GM19328 (cell line): ENCODE measurements around the gene CARMIL3.

ENCODE experiments used
- ATAC-seq: cut with Tn5 transposase; IDR thresholded peaks from one replicate; pipeline ENCODE4 v1.9.1; 2021; ENCODE audit warnings: mild to moderate bottlenecking, moderate library complexity; ENCODE audit not compliant: unreplicated experiment

CARMIL3 gene

DNA sequence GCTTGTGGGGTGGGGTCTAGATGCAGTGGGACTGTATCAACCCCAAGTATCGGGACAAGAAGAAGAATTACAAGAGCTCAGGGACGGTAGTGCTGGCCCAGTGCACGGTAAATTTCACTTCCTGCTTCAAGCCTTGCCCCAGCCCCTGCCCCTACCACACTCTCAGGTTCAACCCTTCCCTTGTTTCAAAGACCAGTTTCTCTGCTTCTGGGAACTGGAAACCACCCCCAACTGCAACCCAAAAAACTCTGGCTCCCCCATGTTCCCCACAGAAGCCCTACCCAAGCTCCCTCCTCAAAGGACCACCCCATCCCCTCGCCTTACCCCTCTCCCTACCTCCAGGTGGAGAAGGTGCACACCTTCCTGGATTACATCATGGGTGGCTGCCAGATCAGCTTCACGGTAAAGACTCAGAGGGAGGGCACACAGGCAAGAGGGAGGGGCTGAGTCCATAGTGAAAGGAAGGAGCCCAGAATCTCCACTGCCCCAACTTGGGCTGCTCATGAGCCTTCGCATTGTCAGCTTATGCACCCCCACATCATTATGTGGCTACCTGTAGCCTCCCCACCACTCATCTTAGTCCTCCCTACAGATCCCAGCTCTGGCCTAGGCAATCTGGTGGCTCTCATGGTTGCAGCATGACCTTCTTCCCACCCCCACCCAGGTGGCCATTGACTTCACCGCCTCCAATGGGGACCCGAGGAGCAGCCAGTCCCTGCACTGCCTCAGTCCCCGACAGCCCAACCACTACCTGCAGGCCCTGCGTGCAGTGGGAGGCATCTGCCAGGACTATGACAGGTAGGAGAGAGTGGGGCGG lies 23.9 kb downstream of the CARMIL3 start:
- no peak for ATAC-seq

DNA sequence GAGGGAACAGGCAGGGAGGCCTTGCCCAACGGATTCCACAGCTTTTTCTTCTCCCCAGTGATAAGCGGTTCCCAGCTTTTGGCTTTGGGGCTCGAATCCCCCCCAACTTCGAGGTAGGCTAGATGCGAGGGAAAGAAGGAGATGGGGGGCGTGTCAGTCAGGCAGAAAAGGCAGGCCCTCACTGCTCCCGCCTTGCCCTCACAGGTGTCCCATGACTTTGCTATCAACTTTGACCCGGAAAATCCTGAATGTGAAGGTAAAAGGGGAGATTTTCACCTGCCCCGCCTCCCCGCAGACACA lies 24.4 kb downstream of the CARMIL3 start:
- ATAC-seq = no peak

DNA sequence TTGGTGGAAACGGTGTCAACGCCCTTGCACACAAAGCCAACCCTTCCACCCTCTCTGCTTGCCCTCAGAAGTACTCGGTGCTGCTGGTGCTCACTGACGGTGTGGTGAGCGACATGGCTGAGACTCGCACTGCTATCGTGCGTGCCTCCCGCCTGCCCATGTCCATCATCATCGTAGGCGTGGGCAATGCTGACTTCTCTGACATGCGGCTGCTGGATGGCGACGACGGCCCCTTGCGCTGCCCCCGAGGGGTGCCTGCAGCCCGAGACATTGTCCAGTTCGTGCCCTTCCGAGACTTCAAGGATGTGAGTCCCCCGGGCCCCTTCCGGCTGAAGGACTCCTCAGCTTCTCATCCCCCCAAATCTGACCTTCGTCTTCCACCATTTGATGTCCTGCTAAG lies 25.3 kb downstream of the CARMIL3 start:
- no peak for ATAC-seq

DNA sequence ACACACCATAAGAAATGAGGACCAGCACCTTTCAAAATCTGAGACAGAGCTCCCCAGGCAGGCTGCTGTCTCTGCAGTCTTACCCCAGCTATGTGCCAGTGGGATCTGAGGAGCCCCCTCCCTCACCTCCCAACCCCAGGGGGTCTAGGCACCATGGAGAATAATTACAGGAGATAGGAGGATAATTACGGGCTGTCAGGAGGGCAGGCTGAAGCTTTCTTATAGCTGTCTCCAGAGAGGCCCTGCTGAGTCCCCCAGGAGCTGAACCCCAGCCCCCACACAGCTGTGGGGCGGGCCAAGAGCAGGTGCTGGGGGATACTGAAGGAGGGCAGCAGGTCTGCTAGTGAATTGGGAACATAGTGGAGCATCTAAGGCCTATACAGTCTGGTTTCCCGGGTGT lies 26.3 kb downstream of the CARMIL3 start:
- ATAC-seq = no peak

DNA sequence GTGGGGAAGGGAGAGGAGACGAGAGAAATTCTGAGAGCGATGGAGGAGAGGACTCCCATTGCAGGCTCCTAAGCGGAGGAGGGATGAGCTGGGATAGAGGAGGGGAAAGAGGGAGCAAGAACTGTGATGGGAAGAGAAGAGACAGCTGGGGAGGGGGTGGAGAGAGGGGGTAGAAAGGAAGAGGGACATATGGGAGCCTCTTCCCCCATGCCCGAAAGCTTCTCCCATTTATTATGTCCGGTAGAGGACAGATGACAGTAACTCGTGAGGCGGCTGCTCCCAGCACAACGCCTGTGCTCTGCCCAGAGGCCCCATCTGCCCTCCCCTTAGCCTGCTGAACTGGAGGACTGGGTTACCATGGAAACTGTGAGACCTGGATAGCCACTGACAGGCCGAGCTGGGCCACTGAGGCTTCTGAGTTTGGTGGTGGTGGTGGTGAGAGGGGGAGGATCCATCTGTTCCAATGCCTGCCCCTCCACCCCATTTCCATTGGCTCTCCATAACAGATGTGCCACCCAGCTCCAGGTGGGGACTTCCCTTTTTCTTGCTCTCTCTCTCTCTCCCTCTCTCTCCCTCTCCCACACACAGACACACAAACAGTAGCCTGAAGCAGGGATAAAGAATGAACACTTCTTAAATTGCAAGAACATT lies 27.8 kb downstream of the CARMIL3 start:
- ATAC-seq = no peak

DNA sequence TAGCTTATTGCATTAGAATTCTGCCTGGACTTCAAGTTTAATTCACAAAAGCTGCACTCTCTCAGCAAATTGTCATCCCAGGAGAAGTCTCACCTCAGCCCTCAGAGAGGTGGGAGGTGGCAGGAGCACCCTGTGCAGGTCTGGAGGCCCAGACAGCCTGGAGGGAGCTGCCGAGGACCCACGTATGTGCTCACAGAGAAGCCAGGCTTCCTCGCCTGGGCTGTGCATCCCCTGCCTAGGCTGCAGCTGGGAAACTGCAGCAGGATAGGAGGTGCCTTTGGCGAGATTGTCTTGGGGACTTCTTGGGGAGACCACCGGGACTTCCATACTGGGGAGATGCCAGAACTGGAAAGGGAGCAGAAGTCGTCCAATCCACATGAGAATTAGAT lies 28.3 kb downstream of the CARMIL3 start:
- ATAC-seq = no peak

DNA sequence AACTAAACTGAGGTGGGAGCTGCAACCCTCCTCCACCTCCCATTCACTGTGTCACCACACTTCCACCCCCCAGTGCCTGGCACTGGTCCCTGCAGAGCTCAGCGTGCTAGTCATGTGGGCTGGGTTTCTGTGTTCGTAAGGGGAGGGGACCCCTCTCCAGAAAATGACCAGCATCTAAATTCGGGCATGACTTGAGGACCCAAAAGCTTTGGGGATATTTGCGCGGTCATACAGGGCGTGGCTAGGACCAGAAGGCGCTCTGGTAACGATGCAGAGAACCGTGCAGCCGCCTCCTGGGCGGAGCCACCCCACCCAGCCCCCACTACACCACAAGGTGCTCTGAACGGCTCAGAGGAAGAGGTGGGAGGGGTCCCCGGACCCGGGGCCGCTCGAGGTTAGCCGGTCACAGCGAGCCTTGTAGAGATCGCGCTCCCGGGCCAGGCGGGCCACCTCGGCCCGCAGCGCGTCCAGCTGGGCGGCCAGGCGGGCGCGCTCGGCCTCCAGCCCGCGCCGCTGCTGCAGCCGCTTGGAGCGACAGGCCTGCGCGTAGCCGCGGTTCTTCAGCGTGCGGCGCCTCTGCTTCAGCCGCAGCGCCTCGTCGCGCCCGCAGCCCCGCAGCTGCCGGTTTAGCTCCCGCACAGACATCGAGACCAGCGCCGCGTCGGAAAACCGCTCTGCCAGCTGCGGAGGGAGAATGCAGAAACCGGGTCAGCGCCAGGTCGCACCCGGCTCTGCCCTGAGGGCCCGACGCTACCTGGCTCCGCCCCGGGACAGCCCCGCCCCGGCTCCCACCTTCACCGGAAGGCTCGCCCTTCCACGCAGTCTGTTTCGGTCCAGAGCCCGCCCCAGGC lies 29.3 kb downstream of the CARMIL3 start:
- peak; percentile 92 for ATAC-seq

DNA sequence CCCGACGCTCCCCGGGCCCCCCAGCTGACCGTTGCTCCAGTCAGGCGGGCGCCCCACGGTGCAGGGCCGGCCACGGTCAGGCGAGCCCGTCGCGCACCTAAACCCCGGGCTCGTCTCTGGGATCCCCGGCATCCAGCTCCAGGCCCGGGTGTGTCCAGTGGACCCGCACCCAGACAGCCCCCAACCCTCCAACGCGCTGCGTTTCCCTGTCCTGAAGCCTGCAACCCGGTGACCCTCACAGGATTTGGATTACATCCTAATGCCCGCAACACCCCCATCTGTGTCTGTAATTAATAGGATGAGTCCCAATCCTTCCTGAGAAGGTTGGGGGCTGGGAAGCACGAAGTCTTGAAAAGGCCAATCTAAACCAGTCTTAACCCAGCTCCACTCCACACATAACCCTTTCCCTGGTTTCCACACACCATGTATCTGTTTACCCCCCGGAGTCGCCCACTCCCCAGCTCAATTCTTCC lies 30.0 kb downstream of the CARMIL3 start:
- ATAC-seq = no peak

DNA sequence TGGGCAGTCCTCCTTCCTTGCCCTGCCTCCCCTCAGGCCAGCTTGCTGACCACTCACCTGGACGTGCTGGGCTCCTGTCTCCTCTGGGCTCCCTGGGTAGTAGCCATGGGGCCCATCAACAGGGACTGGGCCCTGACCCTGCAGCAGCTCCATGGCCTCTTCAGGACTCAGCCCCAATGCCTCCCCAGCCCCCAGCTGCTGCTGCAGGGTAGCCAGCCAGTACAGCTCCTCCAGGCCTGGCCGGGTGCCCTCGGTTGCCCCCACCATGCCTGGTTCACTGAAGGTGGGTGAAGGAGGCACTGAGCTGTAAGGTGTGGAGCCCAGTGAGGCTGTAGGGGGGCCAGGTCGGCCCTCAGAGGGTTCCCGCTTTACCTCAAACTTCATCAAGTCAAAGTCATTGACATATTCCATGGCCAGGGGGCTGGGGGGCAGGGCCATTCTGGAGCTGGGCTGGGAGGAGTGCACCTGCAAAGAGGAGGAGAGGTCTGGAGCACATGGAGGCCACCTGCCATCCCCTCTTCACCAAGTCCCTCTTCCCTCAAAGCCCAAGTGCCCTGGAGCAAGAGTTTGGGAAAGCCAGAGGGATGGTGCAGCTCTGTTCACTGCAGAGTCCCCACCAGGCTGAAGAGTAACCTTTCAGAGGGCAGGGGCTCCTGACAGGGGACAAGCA lies 30.7 kb downstream of the CARMIL3 start:
- no peak for ATAC-seq

DNA sequence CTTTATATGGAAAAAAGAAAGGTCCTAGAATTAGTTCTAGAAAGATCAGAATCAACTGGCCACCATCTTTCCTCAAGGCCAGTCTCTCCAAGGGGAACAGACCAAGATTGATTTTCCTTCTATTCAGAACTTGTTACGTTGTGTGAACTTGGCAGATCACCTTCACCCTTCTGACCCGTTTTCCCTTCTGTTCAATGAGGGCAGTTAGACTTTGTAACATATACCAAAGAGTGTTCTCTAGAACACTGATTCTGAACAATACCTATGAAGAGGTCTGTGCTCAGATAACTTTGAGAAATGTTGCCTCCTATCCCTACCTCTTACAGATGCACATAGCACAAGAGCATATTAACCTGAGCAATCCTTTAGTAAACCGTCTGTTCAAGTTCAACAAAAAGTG lies 31.7 kb downstream of the CARMIL3 start:
- no peak for ATAC-seq

DNA sequence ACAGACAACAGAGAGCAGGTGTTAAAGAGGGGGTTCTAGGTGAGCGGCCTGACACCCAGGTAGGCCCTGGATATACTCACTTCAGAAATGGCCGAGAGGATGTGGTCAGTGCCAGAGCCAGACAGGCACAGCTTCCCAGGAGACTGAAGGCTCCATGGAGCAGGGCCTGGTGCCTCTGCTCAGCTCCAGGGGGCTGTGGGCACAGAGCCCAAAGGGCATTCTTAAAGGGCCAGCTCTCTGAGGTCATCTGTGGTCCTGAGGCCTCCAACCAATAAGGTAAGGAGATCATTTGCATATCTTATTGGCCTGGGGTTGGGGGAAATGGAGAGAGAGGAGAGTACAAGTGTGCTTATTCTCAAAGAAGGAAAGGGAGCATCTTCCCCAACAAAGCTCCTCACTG lies 32.6 kb downstream of the CARMIL3 start:
- no peak for ATAC-seq

DNA sequence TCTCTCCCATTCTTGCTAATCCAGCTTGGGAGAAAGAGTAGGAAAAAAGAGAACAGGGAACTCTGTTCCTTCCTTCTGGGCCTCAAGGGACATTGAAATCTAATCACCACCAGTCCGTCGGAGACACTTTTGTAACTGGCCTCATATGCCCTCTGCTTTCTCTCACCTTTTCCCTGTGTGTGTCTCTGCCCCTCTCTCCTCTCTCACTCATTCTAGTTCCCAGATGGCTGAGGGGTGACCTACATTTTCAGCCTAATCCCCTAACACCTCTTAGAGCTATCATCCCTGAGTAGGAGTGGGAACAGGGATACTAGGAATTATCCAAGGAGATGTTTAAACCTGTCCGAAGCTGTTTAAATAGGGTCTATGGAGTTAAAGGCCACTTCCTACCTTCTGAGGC lies 33.4 kb downstream of the CARMIL3 start:
- ATAC-seq = no peak

DNA sequence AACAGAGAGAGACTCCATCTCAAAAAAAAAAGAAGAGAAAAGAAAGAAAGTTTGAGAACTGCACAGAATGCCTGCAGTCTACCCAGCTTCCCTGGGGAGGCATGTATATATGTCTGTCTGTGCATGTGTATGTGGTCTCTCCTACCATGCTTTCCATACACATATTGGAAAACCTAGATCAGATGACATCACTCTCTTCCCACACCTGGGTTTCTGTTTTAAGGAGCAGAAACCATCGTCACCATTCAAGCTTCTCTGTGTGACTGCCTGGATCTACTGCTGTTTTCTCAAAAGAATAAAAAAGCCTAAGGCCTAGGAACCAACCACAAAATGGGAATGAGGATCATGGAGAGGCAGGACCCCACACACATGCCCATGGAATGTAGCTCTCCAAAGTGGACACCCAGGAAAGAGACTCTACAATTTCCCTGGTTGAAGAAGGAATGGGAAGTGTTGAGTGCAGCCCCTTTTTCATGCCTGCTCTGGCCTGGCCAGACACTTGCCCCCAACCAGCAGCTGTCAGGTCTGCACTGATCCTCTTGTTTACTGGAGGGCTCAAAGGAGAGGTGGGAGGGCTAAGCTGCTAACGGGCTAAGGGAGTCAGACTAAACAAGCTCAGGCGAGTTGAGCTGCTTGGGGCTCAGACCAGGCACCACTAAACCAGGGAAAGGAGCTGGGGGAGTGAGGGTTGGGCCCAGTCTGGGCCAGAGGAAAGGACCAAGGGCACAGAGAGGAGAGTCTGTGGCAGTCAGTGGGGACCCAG lies 34.6 kb downstream of the CARMIL3 start:
- no peak for ATAC-seq

DNA sequence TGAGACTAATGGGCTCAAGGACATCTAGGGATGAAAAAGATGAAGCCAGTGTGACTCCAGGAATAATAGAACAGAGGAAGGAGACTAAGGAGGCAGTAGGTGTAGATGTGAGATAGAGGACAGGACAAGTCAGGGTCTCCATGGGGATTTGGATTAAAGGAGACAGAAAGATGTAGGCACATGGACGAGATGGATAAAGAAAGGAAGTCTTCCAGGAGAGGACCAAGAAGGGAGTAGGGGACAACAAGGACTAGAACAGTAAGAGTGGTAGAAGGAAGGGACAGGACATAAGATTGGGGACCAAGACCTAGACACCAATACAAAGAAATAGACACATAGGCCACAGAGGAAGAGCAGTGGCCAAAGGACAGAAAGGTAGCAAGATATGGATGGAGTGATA lies 35.2 kb downstream of the CARMIL3 start:
- no peak for ATAC-seq

DNA sequence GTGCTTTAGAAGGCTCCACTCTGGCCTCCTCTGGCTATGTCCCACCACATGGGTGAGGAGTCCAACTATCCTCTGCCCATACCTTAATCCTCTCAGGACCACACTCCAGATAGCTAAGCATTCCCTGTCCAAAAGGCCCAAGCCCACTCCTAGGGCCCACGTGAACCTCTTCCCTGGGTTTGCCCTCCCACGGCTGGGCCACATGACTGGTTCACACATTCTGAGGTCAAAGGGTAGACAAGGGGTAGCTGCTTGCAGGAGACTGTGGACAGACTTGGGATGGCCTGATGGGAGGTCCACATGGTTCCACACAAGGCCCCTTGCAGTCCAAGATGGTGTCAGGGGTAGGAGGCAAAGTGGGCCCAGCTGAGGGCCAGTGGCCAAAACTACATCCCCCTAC lies 36.3 kb downstream of the CARMIL3 start:
- ATAC-seq = no peak

DNA sequence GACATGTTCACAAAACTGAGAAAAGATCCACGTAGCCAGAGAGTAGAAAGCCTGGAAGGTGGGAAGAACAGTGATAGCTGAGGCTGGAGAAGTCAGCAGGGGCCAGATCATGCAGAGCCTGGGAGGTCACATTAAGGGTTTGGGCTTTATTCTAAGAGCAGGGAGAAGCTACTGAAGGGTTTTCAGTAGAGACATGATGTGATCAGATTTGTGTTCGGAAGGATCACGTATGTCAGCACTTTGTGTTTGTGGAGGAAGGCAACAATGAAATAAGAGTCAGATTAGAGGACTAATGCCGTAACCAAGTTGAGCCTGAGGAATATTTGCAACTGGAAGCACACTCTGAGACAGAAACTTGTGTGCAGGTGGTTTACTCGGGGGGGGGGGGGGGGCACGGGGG lies 38.1 kb downstream of the CARMIL3 start:
- no peak for ATAC-seq

DNA sequence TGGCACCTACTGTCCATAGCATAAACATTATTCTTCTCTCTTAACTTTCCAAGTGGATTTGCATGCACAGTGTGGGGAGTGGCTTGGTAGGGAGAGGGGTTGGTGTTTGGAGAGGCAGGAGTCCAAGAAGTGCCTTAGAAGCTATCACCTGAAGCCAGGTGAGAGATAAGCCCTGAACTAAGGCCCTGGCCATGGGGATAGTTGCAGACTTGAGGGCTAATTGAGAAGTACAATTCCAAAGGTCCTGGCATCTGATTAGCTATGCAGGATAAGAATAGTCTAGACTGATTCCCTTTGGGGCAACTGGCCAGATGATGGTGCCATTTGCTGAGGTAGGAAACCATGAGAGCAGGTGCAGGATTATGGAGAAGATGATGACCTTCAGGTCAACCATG lies 40.3 kb downstream of the CARMIL3 start:
- no peak for ATAC-seq

DNA sequence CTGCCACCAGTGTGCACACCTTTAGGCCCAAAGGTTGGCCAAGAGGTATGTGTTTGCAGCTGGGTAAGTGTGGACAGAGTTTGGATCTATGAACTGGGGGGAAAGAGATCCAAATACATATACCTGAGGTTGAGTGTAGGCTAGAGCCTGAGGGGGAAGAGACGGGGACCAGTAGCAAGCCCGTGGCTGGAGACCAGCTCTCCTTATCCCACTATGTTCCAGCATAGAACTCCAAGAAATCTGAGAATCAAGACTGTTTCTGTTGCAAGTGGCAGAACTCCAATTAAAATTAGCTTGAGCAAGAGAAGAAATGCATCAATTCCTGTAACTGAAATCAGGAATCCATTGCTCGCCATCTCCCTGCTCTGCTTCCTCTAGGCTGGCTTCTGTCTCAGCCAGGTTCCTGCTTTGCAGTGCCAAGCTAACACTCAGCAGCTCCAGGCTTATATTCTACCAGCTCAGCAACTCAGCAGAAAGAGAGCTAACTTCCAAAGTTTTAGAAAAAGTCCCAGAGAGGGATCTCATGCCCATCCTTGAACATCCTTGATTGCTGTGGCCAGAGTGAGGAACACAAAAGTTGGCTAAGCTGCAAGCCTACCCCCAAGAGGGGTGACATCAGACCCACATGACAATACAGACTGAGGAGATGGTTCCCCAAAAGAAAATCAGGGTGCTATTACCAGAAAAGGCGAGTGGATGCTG lies 40.8 kb downstream of the CARMIL3 start:
- no peak for ATAC-seq

DNA sequence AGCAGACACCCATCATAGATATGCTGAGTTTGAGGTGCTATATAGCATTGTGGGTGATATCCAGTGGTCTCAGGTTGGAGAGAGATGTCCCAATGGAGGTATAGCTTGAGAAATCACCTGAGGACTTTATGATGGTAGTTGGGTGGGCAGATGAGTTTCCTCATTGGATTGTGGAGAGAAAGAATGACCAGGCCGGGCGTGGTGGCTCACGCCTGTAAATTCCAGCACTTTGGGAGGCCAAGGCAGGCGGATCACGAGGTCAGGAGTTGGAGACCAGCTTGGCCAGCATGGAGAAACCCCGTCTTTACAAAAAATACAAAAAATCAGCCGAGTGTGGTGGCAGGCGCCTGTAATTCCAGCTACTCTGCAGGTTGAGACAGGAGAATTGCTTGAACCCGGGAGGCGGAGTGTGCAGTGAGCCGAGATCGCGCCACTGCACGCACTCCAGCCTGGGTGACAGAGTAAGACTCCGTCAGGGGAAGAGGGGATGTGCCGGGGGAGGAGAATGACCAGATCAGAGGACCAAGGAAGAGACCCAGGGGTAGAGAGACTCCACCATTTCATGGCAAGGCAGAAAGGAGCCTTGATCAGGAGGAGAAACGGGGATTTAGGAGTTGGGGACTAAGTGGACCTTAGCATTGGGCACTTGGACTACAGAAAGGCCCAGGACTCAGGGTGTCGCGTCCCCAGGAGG lies 41.5 kb downstream of the CARMIL3 start:
- ATAC-seq = no peak
